Measurements from ENCODE around the gene SMARCA1.

Gene SMARCA1

DNA sequence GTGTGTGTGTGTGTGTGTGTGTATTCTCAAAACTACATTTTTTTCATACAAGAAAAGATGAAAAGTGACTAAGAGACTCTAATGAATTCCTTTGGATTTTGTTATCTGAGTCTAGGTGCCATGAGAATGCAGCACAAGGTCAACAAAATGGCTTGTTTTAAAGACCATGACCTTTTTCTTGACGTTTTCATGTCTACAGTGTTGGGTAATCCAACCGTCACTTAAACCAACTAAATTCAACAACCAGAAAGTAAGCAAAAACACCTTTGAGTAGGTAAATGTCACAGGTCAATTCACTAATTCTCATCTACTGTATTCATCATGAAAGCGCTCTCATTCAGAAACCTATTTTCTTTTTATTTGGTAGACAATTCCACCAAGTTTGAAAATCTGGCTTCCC, 3.1 kb downstream of the SMARCA1 start:
- Mint-ChIP-seq H3K9me3 (no peaks in the 10 kb centered on the region), H3K27me3 (peaks cover 22% of the 10 kb centered on the region), H3K36me3 (ENCODE audit: low read depth) (peaks cover 6% of the 10 kb centered on the region), H3K27ac (no peak overlapping the region), H3K4me3 (no peak overlapping the region), H3K4me1 (ENCODE audit: low read depth) (no peaks in the 10 kb centered on the region)
- intact Hi-C loops (cut with micrococcal nuclease) = no loop called here

DNA sequence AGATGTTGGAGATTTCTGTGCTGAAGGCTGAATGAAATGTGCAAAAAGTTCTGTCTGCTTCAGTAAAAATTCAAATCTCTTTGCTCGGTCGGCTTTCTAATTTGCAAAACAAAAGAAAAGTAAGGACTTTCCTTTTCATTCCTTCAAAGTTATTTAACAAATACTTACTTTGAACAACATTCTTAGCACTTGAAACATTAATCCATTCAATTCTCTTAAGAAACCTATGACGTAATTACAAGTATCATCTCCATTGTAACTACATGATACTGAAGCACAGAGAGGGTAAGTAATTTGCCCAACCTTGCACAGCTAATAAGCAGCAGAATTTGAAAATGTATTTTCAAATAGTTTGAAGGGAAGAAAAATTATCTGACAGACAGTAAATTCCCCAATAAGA, 6.9 kb downstream of the SMARCA1 start:
- Mint-ChIP-seq H3K4me3 (no peak overlapping the region), H3K27ac (no peak overlapping the region), H3K4me1 (ENCODE audit: low read depth) (no peaks in the 10 kb centered on the region), H3K27me3 (peaks cover 3% of the 10 kb centered on the region), H3K9me3 (no peaks in the 10 kb centered on the region), H3K36me3 (ENCODE audit: low read depth) (no peaks in the 10 kb centered on the region)
- intact Hi-C loops (cut with micrococcal nuclease) = no loop called here

DNA sequence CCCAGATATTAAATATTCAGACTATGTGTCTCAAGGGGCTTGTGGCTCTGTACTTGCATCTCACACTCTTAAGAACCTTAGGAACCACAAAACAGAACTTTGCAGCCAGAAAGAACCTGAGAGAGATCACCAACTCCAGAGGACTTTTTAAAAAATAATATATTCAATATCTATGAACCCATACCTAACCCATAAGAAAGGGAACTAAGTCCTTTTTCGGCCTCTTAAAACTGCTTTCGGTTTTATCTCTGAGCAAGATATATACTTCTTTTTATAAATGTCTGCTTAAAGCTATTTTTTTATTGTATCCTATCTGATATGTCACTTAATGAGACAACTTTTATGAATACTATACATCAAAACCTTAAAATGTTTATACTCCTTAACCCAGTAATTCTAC, 10.9 kb downstream of the SMARCA1 start:
- Mint-ChIP-seq H3K9me3 (no peaks in the 10 kb centered on the region), H3K27me3 (no peaks in the 10 kb centered on the region), H3K4me1 (ENCODE audit: low read depth) (no peaks in the 10 kb centered on the region), H3K4me3 (no peak overlapping the region), H3K36me3 (ENCODE audit: low read depth) (no peaks in the 10 kb centered on the region), H3K27ac (no peak overlapping the region)
- intact Hi-C loops (cut with micrococcal nuclease) = no loop called here

DNA sequence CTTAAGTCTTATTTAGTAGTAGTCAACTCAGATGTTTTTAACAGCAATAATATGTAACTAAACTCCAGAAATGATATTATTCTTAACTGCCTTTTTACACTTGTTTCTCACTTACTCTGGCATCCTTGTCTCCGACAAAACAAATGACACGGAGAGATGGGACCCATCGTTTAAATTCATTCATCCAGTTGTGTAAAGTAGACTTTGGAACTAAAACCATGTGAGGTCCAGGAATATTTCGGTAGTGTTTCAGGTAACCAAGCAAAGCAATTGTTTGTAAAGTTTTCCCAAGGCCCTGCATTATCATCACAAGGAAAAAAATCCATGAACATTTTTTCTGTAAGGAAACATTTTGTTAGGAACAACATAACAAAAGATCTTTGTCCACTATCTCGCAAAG, 11.6 kb downstream of the SMARCA1 start:
- Mint-ChIP-seq H3K4me3 (no peak overlapping the region), H3K27me3 (no peaks in the 10 kb centered on the region), H3K9me3 (no peaks in the 10 kb centered on the region), H3K4me1 (ENCODE audit: low read depth) (no peaks in the 10 kb centered on the region), H3K36me3 (ENCODE audit: low read depth) (no peaks in the 10 kb centered on the region), H3K27ac (no peak overlapping the region)
- intact Hi-C loops (cut with micrococcal nuclease) = no loop called here

DNA sequence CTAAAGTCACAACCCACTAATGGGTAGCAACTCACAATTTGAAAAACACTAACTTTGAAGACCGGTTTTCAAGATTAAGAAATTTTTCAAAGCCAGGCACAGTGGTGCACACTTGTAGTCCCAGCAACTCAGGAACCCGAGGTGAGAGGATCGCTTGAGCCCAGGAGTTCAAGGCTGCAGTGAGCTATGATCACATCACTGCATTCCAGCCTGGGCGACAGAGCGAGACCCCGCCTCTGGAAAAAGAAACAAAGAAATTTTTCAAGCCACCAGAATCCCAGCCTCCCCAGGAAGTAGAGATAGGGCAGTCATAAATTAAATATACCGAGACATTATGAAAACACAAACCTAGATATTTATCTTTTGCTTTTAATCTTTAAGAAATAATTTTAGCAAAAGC, 13.0 kb downstream of the SMARCA1 start:
- intact Hi-C loops (cut with micrococcal nuclease) = no loop called here
- Mint-ChIP-seq H3K27ac (no peak overlapping the region), H3K4me3 (no peak overlapping the region), H3K9me3 (no peaks in the 10 kb centered on the region), H3K4me1 (ENCODE audit: low read depth) (no peaks in the 10 kb centered on the region), H3K36me3 (ENCODE audit: low read depth) (no peaks in the 10 kb centered on the region), H3K27me3 (no peaks in the 10 kb centered on the region)

DNA sequence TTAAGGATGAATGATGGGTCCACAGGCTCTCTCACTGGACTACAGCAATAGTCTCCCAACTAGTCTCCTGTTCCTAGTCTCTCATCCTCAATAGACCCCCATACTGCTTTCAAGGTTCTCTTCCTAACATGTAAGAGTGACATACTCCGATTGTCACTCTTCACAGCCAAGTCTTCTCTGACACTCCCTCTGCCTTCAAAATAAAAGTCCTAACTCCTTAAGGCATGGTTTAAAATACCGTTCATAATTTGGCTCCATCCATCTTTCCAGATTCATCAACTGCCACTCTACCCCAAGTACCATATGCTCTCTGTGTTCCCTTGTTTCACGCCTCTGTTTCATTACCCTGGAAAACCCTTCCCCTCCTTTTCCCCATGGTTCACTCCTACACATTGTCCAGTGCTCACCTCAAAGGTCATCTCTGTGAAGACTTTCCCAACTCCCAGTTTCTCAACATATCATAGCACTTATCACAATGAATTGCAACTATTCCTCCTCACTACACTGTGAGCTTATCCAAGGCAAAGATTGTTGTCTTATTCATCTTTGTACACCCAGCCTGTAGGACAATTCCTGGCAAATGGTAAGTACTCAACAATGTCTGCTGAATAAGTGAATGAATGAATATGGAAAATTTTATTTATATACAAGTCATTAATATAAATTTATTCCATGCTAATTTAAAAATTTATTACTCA, 26.0 kb downstream of the SMARCA1 start:
- H3K27ac Mint-ChIP-seq = no peak overlapping the region
- H3K9me3 Mint-ChIP-seq = no peaks in the 10 kb centered on the region
- H3K27me3 Mint-ChIP-seq = no peaks in the 10 kb centered on the region
- no peaks in the 10 kb centered on the region for H3K36me3 Mint-ChIP-seq (ENCODE audit: low read depth)
- H3K4me1 Mint-ChIP-seq (ENCODE audit: low read depth) = no peaks in the 10 kb centered on the region
- intact Hi-C loops (cut with micrococcal nuclease) = no loop called here
- H3K4me3 Mint-ChIP-seq = no peak overlapping the region

DNA sequence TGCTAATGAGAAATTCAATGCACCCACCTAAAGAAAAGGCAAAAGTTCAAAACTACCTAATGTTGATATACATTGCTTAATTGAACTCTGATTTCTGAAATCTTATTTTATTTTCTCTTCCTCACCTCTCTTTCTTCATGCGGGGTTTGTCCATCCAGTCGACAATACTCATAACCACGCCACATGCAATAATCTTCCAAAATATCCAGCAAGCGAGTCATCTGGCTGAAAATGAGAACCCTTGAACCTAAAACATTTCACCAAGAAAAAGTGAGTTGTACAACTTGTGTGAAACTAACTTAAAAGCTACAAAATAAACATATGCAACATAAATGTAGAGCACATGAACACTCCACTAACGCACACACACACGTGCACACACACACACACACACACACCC, 26.7 kb downstream of the SMARCA1 start:
- Mint-ChIP-seq H3K36me3 (ENCODE audit: low read depth) (no peaks in the 10 kb centered on the region), H3K27me3 (no peaks in the 10 kb centered on the region), H3K9me3 (no peaks in the 10 kb centered on the region), H3K4me3 (no peak overlapping the region), H3K4me1 (ENCODE audit: low read depth) (no peaks in the 10 kb centered on the region), H3K27ac (no peak overlapping the region)
- intact Hi-C loops (cut with micrococcal nuclease) = no loop called here

DNA sequence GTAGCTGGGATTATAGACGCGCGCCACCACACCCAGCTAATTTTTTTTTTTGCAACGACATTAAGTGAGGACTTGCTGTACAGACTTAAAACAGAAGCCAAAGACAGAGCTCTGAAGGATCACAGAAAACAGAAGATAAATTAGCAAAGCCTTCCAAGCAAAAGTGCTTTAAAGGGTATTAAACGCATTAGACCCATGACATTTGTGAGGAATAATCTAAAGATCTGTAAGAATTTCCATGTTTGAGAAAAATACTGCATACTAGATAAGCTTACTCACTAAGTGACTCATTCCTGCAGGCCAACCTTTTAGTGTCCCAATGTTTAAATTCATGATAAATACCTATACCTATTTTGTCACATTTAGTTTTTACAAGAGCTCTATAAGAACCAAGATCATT, 27.4 kb downstream of the SMARCA1 start:
- Mint-ChIP-seq H3K4me3 (no peak overlapping the region), H3K4me1 (ENCODE audit: low read depth) (no peaks in the 10 kb centered on the region), H3K36me3 (ENCODE audit: low read depth) (no peaks in the 10 kb centered on the region), H3K27me3 (no peaks in the 10 kb centered on the region), H3K9me3 (no peaks in the 10 kb centered on the region), H3K27ac (no peak overlapping the region)
- intact Hi-C loops (cut with micrococcal nuclease) = no loop called here

DNA sequence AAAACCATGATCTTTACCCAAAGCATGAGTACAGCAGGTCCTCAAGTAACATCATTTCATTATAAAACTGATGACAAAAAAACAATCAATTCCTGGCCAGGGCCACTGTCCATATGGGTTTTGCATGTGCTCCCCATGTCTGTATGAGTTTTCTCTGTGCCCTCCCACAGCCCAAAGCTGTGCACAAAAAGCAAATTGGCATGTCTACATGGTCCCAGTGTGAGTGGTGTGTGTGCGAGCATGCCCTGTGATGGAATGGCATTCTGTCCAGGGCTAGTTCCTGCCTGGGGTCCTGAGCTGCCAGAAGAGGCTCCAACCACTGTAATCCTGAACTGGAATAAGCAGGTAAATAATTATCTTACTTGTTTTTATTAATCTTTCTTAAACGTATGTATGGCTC, 28.4 kb downstream of the SMARCA1 start:
- Mint-ChIP-seq H3K27me3 (no peaks in the 10 kb centered on the region), H3K27ac (no peak overlapping the region), H3K9me3 (no peaks in the 10 kb centered on the region), H3K4me3 (no peak overlapping the region), H3K36me3 (ENCODE audit: low read depth) (no peaks in the 10 kb centered on the region), H3K4me1 (ENCODE audit: low read depth) (no peaks in the 10 kb centered on the region)
- intact Hi-C loops (cut with micrococcal nuclease) = no loop called here

DNA sequence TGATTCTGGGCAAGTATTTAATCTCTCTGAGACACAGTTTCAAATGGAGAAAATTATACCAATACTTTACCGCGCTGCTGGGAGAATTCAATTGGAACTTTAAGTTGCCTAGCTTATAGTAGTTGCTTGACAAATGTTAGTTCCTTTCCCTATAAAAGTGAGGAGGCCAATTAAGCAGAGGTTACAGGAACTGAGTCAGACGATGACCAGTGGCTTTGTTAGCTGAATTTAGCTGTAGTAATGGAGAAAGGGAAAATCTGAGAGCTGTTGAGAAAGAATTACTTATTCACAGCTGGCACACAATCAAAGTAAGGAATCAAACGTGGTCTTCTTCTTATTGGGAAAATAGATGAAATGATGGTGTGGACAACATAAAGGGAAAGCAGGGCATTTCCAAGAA, 29.6 kb downstream of the SMARCA1 start:
- intact Hi-C loops (cut with micrococcal nuclease) = no loop called here
- Mint-ChIP-seq H3K36me3 (ENCODE audit: low read depth) (no peaks in the 10 kb centered on the region), H3K27me3 (no peaks in the 10 kb centered on the region), H3K9me3 (no peaks in the 10 kb centered on the region), H3K27ac (no peak overlapping the region), H3K4me3 (no peak overlapping the region), H3K4me1 (ENCODE audit: low read depth) (no peaks in the 10 kb centered on the region)

DNA sequence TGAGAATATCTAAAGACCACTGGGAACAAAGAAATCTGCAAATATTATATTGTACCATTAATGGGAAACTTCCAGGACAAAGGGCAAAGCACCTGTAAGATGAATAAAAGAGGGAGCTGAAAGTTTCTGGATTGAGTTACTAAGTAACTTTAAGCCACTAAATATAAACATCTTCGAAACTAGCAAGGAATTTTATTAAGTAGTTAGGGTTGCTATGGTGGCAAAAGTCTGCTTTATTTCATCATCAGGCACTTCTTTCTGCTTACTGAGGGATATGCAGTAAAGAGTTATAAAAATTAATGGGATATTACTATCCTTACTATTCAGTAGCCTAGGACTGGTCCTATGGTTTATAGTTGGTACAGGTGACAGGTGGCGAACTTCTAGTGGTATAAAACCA, 33.0 kb downstream of the SMARCA1 start:
- no peaks in the 10 kb centered on the region for H3K27me3 Mint-ChIP-seq
- intact Hi-C loops (cut with micrococcal nuclease) = no loop called here
- H3K36me3 Mint-ChIP-seq (ENCODE audit: low read depth) = no peaks in the 10 kb centered on the region
- H3K4me3 Mint-ChIP-seq = no peak overlapping the region
- H3K9me3 Mint-ChIP-seq = no peaks in the 10 kb centered on the region
- no peaks in the 10 kb centered on the region for H3K4me1 Mint-ChIP-seq (ENCODE audit: low read depth)
- H3K27ac Mint-ChIP-seq = no peak overlapping the region

DNA sequence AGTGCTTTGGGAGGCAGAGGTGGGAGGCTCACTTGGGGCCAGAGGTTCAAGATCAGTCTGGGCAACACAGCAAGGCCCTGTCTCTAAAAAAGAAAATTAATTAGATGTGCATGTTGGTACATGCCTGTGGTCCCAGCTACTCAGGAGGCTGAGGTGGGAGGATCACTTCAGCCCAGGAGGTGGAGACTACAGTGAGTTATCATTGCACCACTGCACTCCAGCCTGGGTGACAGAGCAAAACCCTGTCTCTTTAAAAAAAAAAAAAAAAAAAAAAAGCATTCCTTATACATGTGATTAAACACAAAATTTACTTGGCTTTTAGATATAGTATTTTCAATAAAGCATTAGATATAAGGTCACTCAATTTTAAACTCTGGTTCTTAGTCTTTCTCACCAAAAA, 34.9 kb downstream of the SMARCA1 start:
- H3K36me3 Mint-ChIP-seq (ENCODE audit: low read depth) = no peaks in the 10 kb centered on the region
- intact Hi-C loops (cut with micrococcal nuclease) = no loop called here
- no peak overlapping the region for H3K27ac Mint-ChIP-seq
- H3K9me3 Mint-ChIP-seq = no peaks in the 10 kb centered on the region
- no peaks in the 10 kb centered on the region for H3K27me3 Mint-ChIP-seq
- H3K4me3 Mint-ChIP-seq = no peak overlapping the region
- no peaks in the 10 kb centered on the region for H3K4me1 Mint-ChIP-seq (ENCODE audit: low read depth)

DNA sequence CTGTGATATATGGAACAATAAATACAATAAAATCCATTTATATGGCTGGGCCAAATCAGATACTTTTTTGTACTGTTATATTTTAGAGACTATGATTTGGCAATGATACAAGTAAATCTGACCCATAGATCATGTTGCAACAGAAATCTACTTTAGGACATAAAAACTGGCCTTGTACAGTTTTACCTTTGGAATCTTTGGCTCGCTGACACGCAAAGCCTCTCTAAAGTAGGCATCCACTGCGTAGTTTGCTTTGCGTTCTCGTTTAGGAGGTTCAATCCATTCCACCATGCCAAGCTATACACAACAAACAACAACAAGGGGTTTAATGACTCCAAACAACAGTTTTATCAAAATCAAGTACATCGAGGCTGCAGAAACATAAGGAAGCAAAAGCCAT, 42.4 kb downstream of the SMARCA1 start:
- Mint-ChIP-seq H3K9me3 (no peaks in the 10 kb centered on the region), H3K4me3 (no peak overlapping the region), H3K27ac (no peak overlapping the region), H3K4me1 (ENCODE audit: low read depth) (no peaks in the 10 kb centered on the region), H3K27me3 (no peaks in the 10 kb centered on the region), H3K36me3 (ENCODE audit: low read depth) (no peaks in the 10 kb centered on the region)
- intact Hi-C loops (cut with micrococcal nuclease) = no loop called here

DNA sequence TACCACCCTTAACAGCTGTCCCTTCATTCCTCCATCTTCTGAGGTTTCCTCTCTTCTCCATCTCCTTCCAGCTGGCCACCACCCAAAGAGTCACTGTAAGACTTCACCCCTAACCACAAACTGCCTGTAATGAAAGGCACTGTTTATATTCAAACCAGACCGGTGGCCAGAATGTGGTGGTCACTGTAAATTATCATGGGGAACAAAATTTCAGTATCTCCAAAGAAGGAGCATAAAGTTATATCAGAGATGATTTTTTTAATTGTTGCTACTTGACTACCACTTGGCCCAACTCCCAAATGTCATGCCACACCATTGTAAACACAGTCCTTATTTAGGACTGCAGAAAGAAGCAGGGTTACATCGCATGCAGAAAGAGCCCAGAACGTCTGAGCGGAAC, 44.8 kb downstream of the SMARCA1 start:
- H3K27me3 Mint-ChIP-seq = no peaks in the 10 kb centered on the region
- no peaks in the 10 kb centered on the region for H3K9me3 Mint-ChIP-seq
- H3K4me1 Mint-ChIP-seq (ENCODE audit: low read depth) = no peaks in the 10 kb centered on the region
- no peaks in the 10 kb centered on the region for H3K36me3 Mint-ChIP-seq (ENCODE audit: low read depth)
- intact Hi-C loops (cut with micrococcal nuclease) = no loop called here
- no peak overlapping the region for H3K4me3 Mint-ChIP-seq
- H3K27ac Mint-ChIP-seq = no peak overlapping the region

DNA sequence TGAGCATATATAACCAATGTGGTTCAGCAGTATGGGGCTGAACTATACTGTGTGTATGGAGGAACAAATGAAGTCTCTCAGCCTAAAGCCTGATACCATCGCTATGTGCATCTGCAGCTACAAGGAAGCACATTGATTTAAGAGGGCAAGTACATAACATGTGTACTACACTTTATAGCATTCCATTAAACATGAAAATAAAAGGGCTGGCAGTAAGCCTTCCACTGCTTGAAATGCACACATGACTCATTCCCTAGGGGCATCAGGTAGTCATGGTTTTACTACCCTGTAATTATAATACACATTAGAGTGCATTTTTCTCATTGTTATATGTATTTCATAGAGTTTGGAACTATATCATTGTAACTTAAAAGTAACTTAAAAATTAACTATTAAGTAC, 51.2 kb downstream of the SMARCA1 start:
- no peaks in the 10 kb centered on the region for H3K27me3 Mint-ChIP-seq
- intact Hi-C loops (cut with micrococcal nuclease) = no loop called here
- no peaks in the 10 kb centered on the region for H3K4me1 Mint-ChIP-seq (ENCODE audit: low read depth)
- no peaks in the 10 kb centered on the region for H3K9me3 Mint-ChIP-seq
- H3K27ac Mint-ChIP-seq = no peak overlapping the region
- no peaks in the 10 kb centered on the region for H3K36me3 Mint-ChIP-seq (ENCODE audit: low read depth)
- H3K4me3 Mint-ChIP-seq = no peak overlapping the region
